HEK293 (cell line): ENCODE results near the gene TMEM45A.

Experiments used
- CTCF ChIA-PET: fragments of 350-600 bp; formaldehyde crosslinking; extraction: SDS; loops from one replicate; lab custom pipeline; 2021; ENCODE audit warnings: antibody characterized with exemption; lab: Yijun Ruan, JAX
- POLR2A ChIA-PET: fragments of 300-600 bp; formaldehyde crosslinking; extraction: SDS; loops from one replicate; lab custom pipeline; 2020; ENCODE audit warnings: antibody characterized with exemption, inconsistent platforms; lab: Yijun Ruan, JAX
- H3K27ac ChIP-seq: fragments of 200-500 bp; sonication (Bioruptor generic); 2 replicates; pipeline ENCODE4 v1.5.1; 2014; ENCODE audit warnings: low read depth, low read length, control low read depth, inconsistent platforms; ENCODE audit errors: extremely low read depth
- H3K36me3 ChIP-seq, 2 experiments: fragments of 200-500 bp in 1 of 2; sonication (Bioruptor generic) in 1 of 2; 1 replicate in 1 of 2; 2 replicates in 1 of 2; pipeline ENCODE4 v1.5.1; 2014 to 2017; ENCODE audit warnings: inconsistent platforms in 2 of 2, low read length in 2 of 2; ENCODE audit not compliant: control insufficient read depth in 2 of 2, insufficient read depth in 1 of 2
- H3K4me1 ChIP-seq: fragments of 200-500 bp; sonication (Bioruptor generic); 2 replicates; pipeline ENCODE4 v1.5.1; 2014; ENCODE audit warnings: mild to moderate bottlenecking, low read length, inconsistent platforms; ENCODE audit not compliant: control insufficient read depth, insufficient read depth
- H3K4me3 ChIP-seq: 2 replicates; pipeline ENCODE4 v1.5.1; 2011; ENCODE audit warnings: low read depth, mild to moderate bottlenecking, control low read depth, low read length, moderate library complexity
- H3K9me3 ChIP-seq: fragments of 200-500 bp; sonication (Bioruptor generic); 2 replicates; pipeline ENCODE4 v1.5.1; 2014; ENCODE audit warnings: low read depth, low read length, inconsistent platforms; ENCODE audit not compliant: control insufficient read depth, insufficient read depth
- GLIS2 ChIP-seq: fragments of 450-650 bp; formaldehyde crosslinking; IDR thresholded peaks from 2 replicates; pipeline ENCODE4 v1.5.1; 2016; ENCODE audit warnings: missing biosample characterization, missing genetic modification characterization
- ZBTB20 ChIP-seq: fragments of 450-650 bp; formaldehyde crosslinking; IDR thresholded peaks from 2 replicates; pipeline ENCODE4 v1.5.1; 2016; ENCODE audit warnings: missing biosample characterization, missing genetic modification characterization
- ZNF114 ChIP-seq: fragments of 450-650 bp; formaldehyde crosslinking; IDR thresholded peaks from 2 replicates; pipeline ENCODE4 v1.5.0; 2017; ENCODE audit warnings: missing biosample characterization, missing genetic modification characterization
- ZNF214 ChIP-seq: fragments of 450-650 bp; formaldehyde crosslinking; IDR thresholded peaks from 2 replicates; pipeline ENCODE4 v1.5.1; 2017; ENCODE audit warnings: missing biosample characterization, mild to moderate bottlenecking, missing genetic modification characterization, borderline replicate concordance
- ZNF664 ChIP-seq: fragments of 450-650 bp; formaldehyde crosslinking; IDR thresholded peaks from 2 replicates; pipeline ENCODE4 v1.5.1; 2016; ENCODE audit warnings: missing biosample characterization, missing genetic modification characterization
- ZNF704 ChIP-seq: fragments of 450-650 bp; formaldehyde crosslinking; IDR thresholded peaks from 2 replicates; pipeline ENCODE4 v1.5.1; 2016; ENCODE audit warnings: missing biosample characterization, missing genetic modification characterization
- ZNF843 ChIP-seq: fragments of 450-650 bp; formaldehyde crosslinking; IDR thresholded peaks from 2 replicates; pipeline ENCODE4 v1.5.1; 2016; ENCODE audit warnings: missing biosample characterization, missing genetic modification characterization
- TF ChIP-seq, protein P1 (sequence below): fragments of 450-650 bp; formaldehyde crosslinking; IDR thresholded peaks from 2 replicates; pipeline ENCODE4 v1.5.1; 2016; ENCODE audit warnings: missing biosample characterization, missing genetic modification characterization
- TF ChIP-seq, protein P2 (sequence below): fragments of 450-650 bp; formaldehyde crosslinking; conservative IDR thresholded peaks from 2 replicates; pipeline ENCODE4 v1.5.1; 2016; ENCODE audit warnings: low read depth, missing biosample characterization, missing genetic modification characterization

The TMEM45A gene

GRCh38 chr3:100615684-100616083, 123.3 kb downstream of the TMEM45A start (continued):
- TF ChIP-seq ZNF704 (tag by site-specific recombination) (no peak), ZNF664 (no peak), ZNF214 (tag by site-specific recombination) (no peak)
- TF ChIP-seq, protein P1, sequence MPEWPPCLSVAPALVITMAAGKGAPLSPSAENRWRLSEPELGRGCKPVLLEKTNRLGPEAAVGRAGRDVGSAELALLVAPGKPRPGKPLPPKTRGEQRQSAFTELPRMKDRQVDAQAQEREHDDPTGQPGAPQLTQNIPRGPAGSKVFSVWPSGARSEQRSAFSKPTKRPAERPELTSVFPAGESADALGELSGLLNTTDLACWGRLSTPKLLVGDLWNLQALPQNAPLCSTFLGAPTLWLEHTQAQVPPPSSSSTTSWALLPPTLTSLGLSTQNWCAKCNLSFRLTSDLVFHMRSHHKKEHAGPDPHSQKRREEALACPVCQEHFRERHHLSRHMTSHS (tag by site-specific recombination), result no peak

DNA sequence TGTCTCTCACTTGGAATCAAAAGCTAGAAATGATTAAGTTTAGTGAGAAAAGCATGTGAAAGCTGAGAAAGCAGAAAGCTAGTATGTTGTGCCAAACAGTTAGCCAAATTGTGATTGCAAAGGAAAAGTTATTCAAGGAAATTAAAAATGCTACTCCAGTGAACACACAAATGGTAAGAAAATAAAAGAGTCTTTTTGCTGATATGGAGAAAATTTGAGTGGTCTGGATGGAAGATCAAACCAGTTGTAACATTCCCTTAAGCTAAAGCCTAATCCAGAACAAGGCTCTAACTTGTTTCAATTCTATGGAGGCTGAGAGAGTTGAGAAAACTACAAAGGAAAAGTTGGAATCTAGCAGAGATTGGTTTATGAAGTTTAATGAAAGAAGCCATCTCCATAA, 128.8 kb downstream of the TMEM45A start:
- no peaks in the 10 kb centered on the region for H3K36me3 ChIP-seq
- H3K9me3 ChIP-seq, result no peaks in the 10 kb centered on the region
- no peaks in the 10 kb centered on the region for H3K4me1 ChIP-seq
- no peak overlapping the region for H3K4me3 ChIP-seq
- POLR2A ChIA-PET, result no interaction called here
- CTCF ChIA-PET, result no interaction called here
- no peak overlapping the region for H3K27ac ChIP-seq
- TF ChIP-seq, protein P2, sequence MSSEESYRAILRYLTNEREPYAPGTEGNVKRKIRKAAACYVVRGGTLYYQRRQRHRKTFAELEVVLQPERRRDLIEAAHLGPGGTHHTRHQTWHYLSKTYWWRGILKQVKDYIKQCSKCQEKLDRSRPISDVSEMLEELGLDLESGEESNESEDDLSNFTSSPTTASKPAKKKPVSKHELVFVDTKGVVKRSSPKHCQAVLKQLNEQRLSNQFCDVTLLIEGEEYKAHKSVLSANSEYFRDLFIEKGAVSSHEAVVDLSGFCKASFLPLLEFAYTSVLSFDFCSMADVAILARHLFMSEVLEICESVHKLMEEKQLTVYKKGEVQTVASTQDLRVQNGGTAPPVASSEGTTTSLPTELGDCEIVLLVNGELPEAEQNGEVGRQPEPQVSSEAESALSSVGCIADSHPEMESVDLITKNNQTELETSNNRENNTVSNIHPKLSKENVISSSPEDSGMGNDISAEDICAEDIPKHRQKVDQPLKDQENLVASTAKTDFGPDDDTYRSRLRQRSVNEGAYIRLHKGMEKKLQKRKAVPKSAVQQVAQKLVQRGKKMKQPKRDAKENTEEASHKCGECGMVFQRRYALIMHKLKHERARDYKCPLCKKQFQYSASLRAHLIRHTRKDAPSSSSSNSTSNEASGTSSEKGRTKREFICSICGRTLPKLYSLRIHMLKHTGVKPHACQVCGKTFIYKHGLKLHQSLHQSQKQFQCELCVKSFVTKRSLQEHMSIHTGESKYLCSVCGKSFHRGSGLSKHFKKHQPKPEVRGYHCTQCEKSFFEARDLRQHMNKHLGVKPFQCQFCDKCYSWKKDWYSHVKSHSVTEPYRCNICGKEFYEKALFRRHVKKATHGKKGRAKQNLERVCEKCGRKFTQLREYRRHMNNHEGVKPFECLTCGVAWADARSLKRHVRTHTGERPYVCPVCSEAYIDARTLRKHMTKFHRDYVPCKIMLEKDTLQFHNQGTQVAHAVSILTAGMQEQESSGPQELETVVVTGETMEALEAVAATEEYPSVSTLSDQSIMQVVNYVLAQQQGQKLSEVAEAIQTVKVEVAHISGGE, result no peak
- TF ChIP-seq ZNF843, result no peak
- no peak for TF ChIP-seq ZBTB20 (tag by site-specific recombination)
- TF ChIP-seq GLIS2 (tag by site-specific recombination), result no peak
- TF ChIP-seq ZNF114 (tag by site-specific recombination), result no peak
